ENCODE data around the gene IGFL3.

DNA sequence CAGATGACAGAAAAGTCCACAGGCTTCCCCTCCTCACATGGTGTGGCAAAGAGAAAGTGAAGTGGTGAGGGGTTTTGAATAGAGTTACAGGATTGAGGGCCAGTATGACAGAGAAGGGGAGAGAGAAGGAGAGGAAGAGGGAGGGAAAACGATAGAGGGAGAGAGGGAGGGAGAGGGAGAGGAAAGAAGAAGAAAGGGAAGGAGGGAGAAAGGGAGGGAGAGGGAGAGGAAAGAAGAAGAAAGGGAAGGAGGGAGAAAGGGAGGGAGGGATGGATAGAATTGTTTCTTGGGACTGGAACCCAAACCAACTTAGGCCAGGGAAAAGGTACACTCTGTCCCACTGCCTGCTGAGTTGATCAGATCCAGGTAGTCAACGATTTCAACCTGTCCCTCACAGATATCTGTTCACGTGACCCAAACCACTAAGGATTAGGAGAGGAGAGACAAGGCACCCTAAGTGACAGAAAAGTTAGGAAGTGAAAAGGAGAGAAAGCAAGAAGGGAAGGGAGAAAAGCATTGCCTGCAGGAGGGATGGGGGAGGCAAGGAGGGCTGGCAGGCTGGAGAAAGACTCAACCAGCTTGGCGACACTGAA lies 8.1 kb upstream of the IGFL3 start:
- TF ChIP-seq CTCF (IDR thresholded peaks at IDR 0.05) (no peak), POLR2A (IDR thresholded peaks at IDR 0.05) (no peak)
